HuH-7 (cell line): ENCODE measurements around the gene UACA.
A peak's percentile ranks its signal among the peaks of the same experiment; 100 is the strongest.
"Not testable (repeated sequence)": the region's sequence is repeated elsewhere in the genome, so short reads cannot be mapped to it uniquely, and the experiment has no call there.

Experiments
- DNase-seq: peaks from one replicate; pipeline ENCODE4 v3.0.0; 2011; ENCODE audit warnings: low spot score

UACA gene

GRCh38 chr15:70669006-70669602 is 94.3 kb downstream of the UACA start:
- DNase-seq: no peak

GRCh38 chr15:70665599-70665998 is 97.8 kb downstream of the UACA start:
- DNase-seq: no peak

- DNase-seq: no peak
These were observed 98.9 kb downstream of the UACA start for GRCh38 chr15:70664494-70664893.

GRCh38 chr15:70663069-70663468 is 100.3 kb downstream of the UACA start:
- not testable (repeated sequence) for DNase-seq

GRCh38 chr15:70659662-70660061 is 103.7 kb downstream of the UACA start:
- DNase-seq: no peak

- DNase-seq: no peak
These were observed 104.7 kb downstream of the UACA start for GRCh38 chr15:70658641-70659040.

GRCh38 chr15:70653426-70653825 is 109.9 kb downstream of the UACA start:
- no peak for DNase-seq

GRCh38 chr15:70652341-70652740 is 111.0 kb downstream of the UACA start:
- DNase-seq: no peak

GRCh38 chr15:70651303-70651845 is 112.0 kb downstream of the UACA start:
- DNase-seq: no peak

- DNase-seq: no peak
These were observed 112.6 kb downstream of the UACA start for GRCh38 chr15:70650567-70651302.

GRCh38 chr15:70647396-70647795 is 116.0 kb downstream of the UACA start:
- DNase-seq: no peak

- no peak for DNase-seq
These were observed 117.2 kb downstream of the UACA start for GRCh38 chr15:70646169-70646568.

GRCh38 chr15:70643783-70644125 is 119.6 kb downstream of the UACA start:
- no peak for DNase-seq

- DNase-seq: no peak
These were observed 120.1 kb downstream of the UACA start for GRCh38 chr15:70643106-70643782.

GRCh38 chr15:70636540-70637165 is 126.7 kb downstream of the UACA start:
- peak; percentile 32 for DNase-seq

- DNase-seq: no peak
These were observed 127.5 kb downstream of the UACA start for GRCh38 chr15:70635895-70636294.

GRCh38 chr15:70633991-70634390 is 129.4 kb downstream of the UACA start:
- DNase-seq: no peak

- DNase-seq: no peak
These were observed 130.1 kb downstream of the UACA start for GRCh38 chr15:70633103-70633831.

GRCh38 chr15:70632491-70633102 is 130.8 kb downstream of the UACA start:
- DNase-seq: no peak

GRCh38 chr15:70632079-70632478 is 131.3 kb downstream of the UACA start:
- no peak for DNase-seq

GRCh38 chr15:70629735-70630273 is 133.6 kb downstream of the UACA start:
- DNase-seq: no peak
